Activated naive CD8-positive, alpha-beta T cell treated with anti-CD3 and anti-CD28 coated beads, Interleukin-2, amount 10 ng/mL, durations not matched to agents 7 days and 5 days (primary cell): Measurements from ENCODE around the gene PATJ. TPM values are rescaled to one million over a fixed set of nuclear protein-coding genes. Genes with fewer than 3 reads are reported as not detected.
A peak's percentile ranks its signal among the peaks of the same experiment; 100 is the strongest.

Experiments used
- ATAC-seq: fragments of 150-1000 bp; cut with Tn5 transposase; one replicate; pipeline ENCODE4 v1.10.0; 2021; ENCODE audit warnings: low read depth, moderate library complexity
- POLR2A ChIA-PET: fragments of 350-600 bp; sonication (Branson Sonifier 250); formaldehyde crosslinking; loops from one replicate; lab custom pipeline; 2021; ENCODE audit warnings: antibody characterized with exemption; lab: Charles Lee
- DNase-seq: peaks from one replicate; pipeline ENCODE4 v3.0.0; 2021
- H3K27ac Mint-ChIP-seq: one replicate; pipeline ENCODE4 v1.8.0; 2022; ENCODE audit warnings: mild to moderate bottlenecking, mixed read lengths
- H3K27me3 Mint-ChIP-seq: one replicate; pipeline ENCODE4 v1.8.0; 2022; ENCODE audit warnings: mild to moderate bottlenecking, moderate library complexity, mixed read lengths
- H3K36me3 Mint-ChIP-seq: one replicate; pipeline ENCODE4 v1.8.0; 2021; ENCODE audit warnings: mild to moderate bottlenecking, mixed read lengths
- H3K4me1 Mint-ChIP-seq: one replicate; pipeline ENCODE4 v1.8.0; 2021; ENCODE audit warnings: mixed read lengths
- H3K4me3 Mint-ChIP-seq: one replicate; pipeline ENCODE4 v1.8.0; 2022; ENCODE audit warnings: mild to moderate bottlenecking, moderate library complexity, mixed read lengths
- H3K9me3 Mint-ChIP-seq: one replicate; pipeline ENCODE4 v1.8.0; 2021; ENCODE audit warnings: mixed read lengths
- total RNA-seq, 2 experiments: library from RNA; stranded (reverse); gene quantifications; one replicate each; pipeline ENCODE4 v1.2.3, GENCODE V29; 2021

The PATJ gene
- total RNA-seq, 2 experiments from 2014 or later = 24.5 to 27.2 TPM

GRCh38 chr1:61732726-61733125 lies 9.6 kb upstream of the PATJ start:
- Mint-ChIP-seq H3K9me3 (no peaks in the 10 kb centered on the region), H3K4me3 (no peak overlapping the region), H3K27me3 (no peaks in the 10 kb centered on the region), H3K36me3 (peaks cover 2% of the 10 kb centered on the region), H3K4me1 (peaks cover 3% of the 10 kb centered on the region), H3K27ac (no peak overlapping the region)
- POLR2A ChIA-PET = interaction anchor here (0.6 to 0.7 kb wide), 2 partner anchors 10 to 11 kb away, joined by 3 to 4 read pairs; no protein-coding TSS in a partner anchor
- no peak for DNase-seq
- no peak for ATAC-seq

- peak overlapping the region; percentile 50 for H3K27ac Mint-ChIP-seq
- peak overlapping the region; percentile 96 for H3K4me3 Mint-ChIP-seq
- H3K36me3 Mint-ChIP-seq = peaks cover 1% of the 10 kb centered on the region
- DNase-seq (no peak), ATAC-seq (no peak)
- no peaks in the 10 kb centered on the region for H3K27me3 Mint-ChIP-seq
- H3K4me1 Mint-ChIP-seq = peaks cover 13% of the 10 kb centered on the region
- POLR2A ChIA-PET = no interaction called here
- H3K9me3 Mint-ChIP-seq = no peaks in the 10 kb centered on the region
Observed at GRCh38 chr1:61740751-61741700, 1.3 kb upstream of the PATJ start.

- peak overlapping the region; percentile 66 for H3K4me3 Mint-ChIP-seq
- peaks cover 4% of the 10 kb centered on the region for H3K36me3 Mint-ChIP-seq
- H3K27ac Mint-ChIP-seq = peak overlapping the region; percentile 18
- no peak for ATAC-seq
- H3K4me1 Mint-ChIP-seq = peaks cover 15% of the 10 kb centered on the region
- no peak for DNase-seq
- POLR2A ChIA-PET = interaction anchor here (0.6 to 3.0 kb wide), 2 partner anchors 10 to 18 kb away, joined by 3 to 14 read pairs; partner anchors contain the start of gene TM2D1
- H3K27me3 Mint-ChIP-seq = no peaks in the 10 kb centered on the region
- no peaks in the 10 kb centered on the region for H3K9me3 Mint-ChIP-seq
Observed at GRCh38 chr1:61742620-61743430, 545 bp downstream of the PATJ start.

GRCh38 chr1:61743431-61743705 lies 1.1 kb downstream of the PATJ start:
- Mint-ChIP-seq H3K27me3 (no peaks in the 10 kb centered on the region), H3K4me1 (peaks cover 15% of the 10 kb centered on the region), H3K9me3 (no peaks in the 10 kb centered on the region), H3K27ac (peak overlapping the region; percentile 18), H3K36me3 (peaks cover 4% of the 10 kb centered on the region), H3K4me3 (peak overlapping the region; percentile 66)
- DNase-seq = no peak
- POLR2A ChIA-PET = interaction anchor here (0.7 to 3.0 kb wide), 2 partner anchors 18 to 39 kb away, joined by 4 to 14 read pairs; partner anchors contain the start of gene TM2D1
- no peak for ATAC-seq

GRCh38 chr1:61743716-61744580 lies 1.7 kb downstream of the PATJ start:
- no peaks in the 10 kb centered on the region for H3K27me3 Mint-ChIP-seq
- no peak for DNase-seq

GRCh38 chr1:61746813-61747212 lies 4.5 kb downstream of the PATJ start:
- ATAC-seq (no peak), DNase-seq (no peak)
- H3K9me3 Mint-ChIP-seq = no peaks in the 10 kb centered on the region
- H3K27me3 Mint-ChIP-seq = no peaks in the 10 kb centered on the region
- peaks cover 4% of the 10 kb centered on the region for H3K36me3 Mint-ChIP-seq
- no peak overlapping the region for H3K27ac Mint-ChIP-seq
- H3K4me3 Mint-ChIP-seq = no peak overlapping the region
- POLR2A ChIA-PET = no interaction called here
- H3K4me1 Mint-ChIP-seq = peaks cover 10% of the 10 kb centered on the region

More at GRCh38 chr1:61743716-61744580, 1.7 kb downstream of the PATJ start:
- H3K4me1 Mint-ChIP-seq = peaks cover 15% of the 10 kb centered on the region
- H3K27ac Mint-ChIP-seq = no peak overlapping the region
- H3K36me3 Mint-ChIP-seq = peaks cover 4% of the 10 kb centered on the region
- H3K4me3 Mint-ChIP-seq = peak overlapping the region; percentile 66
- POLR2A ChIA-PET = interaction anchor here (0.7 to 3.0 kb wide), 2 partner anchors 19 to 39 kb away, joined by 4 to 14 read pairs; partner anchors contain the start of gene TM2D1
- H3K9me3 Mint-ChIP-seq = no peaks in the 10 kb centered on the region
- no peak for ATAC-seq

DNA sequence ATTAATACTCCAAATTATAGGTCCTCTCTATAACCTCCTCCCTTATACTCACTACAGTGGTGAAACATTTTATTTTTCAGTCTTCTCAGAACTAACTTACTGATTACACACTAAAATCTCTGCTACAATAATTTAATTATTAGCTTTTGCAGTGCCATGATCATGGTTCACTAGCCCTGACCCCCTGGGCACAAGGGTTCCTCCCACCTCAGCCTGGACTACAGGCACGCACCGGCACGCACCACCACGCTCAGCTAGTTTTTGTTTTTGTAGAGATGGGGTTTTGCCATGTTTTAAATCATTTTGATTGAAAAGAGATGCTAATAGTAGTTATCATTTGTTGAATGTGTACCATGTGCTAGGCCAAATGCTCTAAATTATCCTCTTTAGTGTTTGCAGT lies 6.3 kb downstream of the PATJ start:
- DNase-seq = no peak
- POLR2A ChIA-PET = no interaction called here
- no peak overlapping the region for H3K27ac Mint-ChIP-seq
- H3K4me3 Mint-ChIP-seq = no peak overlapping the region
- no peaks in the 10 kb centered on the region for H3K9me3 Mint-ChIP-seq
- peaks cover 4% of the 10 kb centered on the region for H3K36me3 Mint-ChIP-seq
- H3K27me3 Mint-ChIP-seq = no peaks in the 10 kb centered on the region
- peaks cover 7% of the 10 kb centered on the region for H3K4me1 Mint-ChIP-seq
- no peak for ATAC-seq

DNA sequence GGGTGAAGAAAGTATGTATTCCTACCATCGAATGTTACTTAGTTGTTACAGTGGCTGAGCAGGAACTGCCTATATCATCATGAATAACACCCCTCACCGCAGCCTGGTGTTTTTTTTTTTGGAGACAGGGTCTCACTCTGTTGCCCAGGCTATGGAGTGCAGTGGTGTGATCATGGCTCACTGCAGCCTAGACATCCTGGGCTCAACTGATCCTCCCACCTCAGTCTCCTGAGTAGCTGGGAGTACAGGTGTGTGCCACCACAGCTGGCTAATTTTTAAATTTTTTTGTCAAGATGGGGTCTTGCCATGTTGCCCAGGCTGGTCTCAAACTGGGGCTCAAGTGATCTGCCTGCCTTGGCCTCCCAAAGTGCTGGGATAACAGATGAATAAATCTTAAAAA lies 7.3 kb downstream of the PATJ start:
- Mint-ChIP-seq H3K9me3 (no peaks in the 10 kb centered on the region), H3K27ac (no peak overlapping the region), H3K4me3 (no peak overlapping the region), H3K27me3 (no peaks in the 10 kb centered on the region), H3K36me3 (peaks cover 8% of the 10 kb centered on the region), H3K4me1 (peaks cover 8% of the 10 kb centered on the region)
- POLR2A ChIA-PET = no interaction called here
- ATAC-seq (no peak), DNase-seq (no peak)

GRCh38 chr1:61752921-61753389 lies 10.7 kb downstream of the PATJ start:
- H3K4me3 Mint-ChIP-seq = no peak overlapping the region
- H3K4me1 Mint-ChIP-seq = peaks cover 6% of the 10 kb centered on the region
- H3K27ac Mint-ChIP-seq = no peak overlapping the region
- POLR2A ChIA-PET = no interaction called here
- peaks cover 4% of the 10 kb centered on the region for H3K36me3 Mint-ChIP-seq
- H3K27me3 Mint-ChIP-seq = no peaks in the 10 kb centered on the region
- no peaks in the 10 kb centered on the region for H3K9me3 Mint-ChIP-seq
- DNase-seq (no peak), ATAC-seq (no peak)

GRCh38 chr1:61753998-61754508 lies 11.8 kb downstream of the PATJ start:
- H3K27me3 Mint-ChIP-seq = no peaks in the 10 kb centered on the region
- no peak overlapping the region for H3K27ac Mint-ChIP-seq
- DNase-seq (no peak), ATAC-seq (no peak)
- H3K36me3 Mint-ChIP-seq = peaks cover 4% of the 10 kb centered on the region
- H3K9me3 Mint-ChIP-seq = no peaks in the 10 kb centered on the region
- H3K4me3 Mint-ChIP-seq = no peak overlapping the region
- POLR2A ChIA-PET = no interaction called here
- peaks cover 8% of the 10 kb centered on the region for H3K4me1 Mint-ChIP-seq

GRCh38 chr1:61754545-61754944 lies 12.3 kb downstream of the PATJ start:
- Mint-ChIP-seq H3K27me3 (no peaks in the 10 kb centered on the region), H3K4me1 (peaks cover 8% of the 10 kb centered on the region), H3K4me3 (no peak overlapping the region), H3K9me3 (no peaks in the 10 kb centered on the region), H3K36me3 (peaks cover 4% of the 10 kb centered on the region), H3K27ac (no peak overlapping the region)
- no peak for DNase-seq
- POLR2A ChIA-PET = no interaction called here
- no peak for ATAC-seq

DNA sequence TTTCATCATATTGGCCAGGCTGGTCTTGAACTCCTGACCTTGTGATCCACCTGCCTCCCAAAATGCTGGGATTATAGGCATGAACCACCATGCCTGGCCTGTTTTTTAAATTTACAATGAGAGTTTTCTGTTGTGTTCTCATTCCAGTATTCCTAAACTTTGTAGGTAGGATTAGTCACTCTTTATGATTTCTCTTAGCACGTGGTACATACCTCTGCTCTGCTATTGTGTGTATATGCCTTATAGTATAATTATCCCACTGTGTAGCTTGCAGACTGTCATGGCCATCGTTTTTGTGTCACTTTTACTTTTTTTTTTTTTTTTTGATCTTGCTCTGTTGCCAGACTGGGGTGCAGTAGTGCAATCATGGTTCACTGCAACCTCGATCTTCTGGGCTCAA lies 14.5 kb downstream of the PATJ start:
- H3K4me1 Mint-ChIP-seq = peaks cover 6% of the 10 kb centered on the region
- no peaks in the 10 kb centered on the region for H3K9me3 Mint-ChIP-seq
- ATAC-seq (no peak), DNase-seq (no peak)
- H3K36me3 Mint-ChIP-seq = peaks cover 4% of the 10 kb centered on the region
- H3K27me3 Mint-ChIP-seq = no peaks in the 10 kb centered on the region
- H3K27ac Mint-ChIP-seq = no peak overlapping the region
- H3K4me3 Mint-ChIP-seq = no peak overlapping the region
- POLR2A ChIA-PET = no interaction called here
